ENCODE data around the gene TET3. TPM values are rescaled to one million over a fixed set of nuclear protein-coding genes. Genes with fewer than 3 reads are reported as not detected.

The TET3 gene
- total RNA-seq, 2 experiments from 2014 or later: 15.5 to 16.4 TPM

DNA sequence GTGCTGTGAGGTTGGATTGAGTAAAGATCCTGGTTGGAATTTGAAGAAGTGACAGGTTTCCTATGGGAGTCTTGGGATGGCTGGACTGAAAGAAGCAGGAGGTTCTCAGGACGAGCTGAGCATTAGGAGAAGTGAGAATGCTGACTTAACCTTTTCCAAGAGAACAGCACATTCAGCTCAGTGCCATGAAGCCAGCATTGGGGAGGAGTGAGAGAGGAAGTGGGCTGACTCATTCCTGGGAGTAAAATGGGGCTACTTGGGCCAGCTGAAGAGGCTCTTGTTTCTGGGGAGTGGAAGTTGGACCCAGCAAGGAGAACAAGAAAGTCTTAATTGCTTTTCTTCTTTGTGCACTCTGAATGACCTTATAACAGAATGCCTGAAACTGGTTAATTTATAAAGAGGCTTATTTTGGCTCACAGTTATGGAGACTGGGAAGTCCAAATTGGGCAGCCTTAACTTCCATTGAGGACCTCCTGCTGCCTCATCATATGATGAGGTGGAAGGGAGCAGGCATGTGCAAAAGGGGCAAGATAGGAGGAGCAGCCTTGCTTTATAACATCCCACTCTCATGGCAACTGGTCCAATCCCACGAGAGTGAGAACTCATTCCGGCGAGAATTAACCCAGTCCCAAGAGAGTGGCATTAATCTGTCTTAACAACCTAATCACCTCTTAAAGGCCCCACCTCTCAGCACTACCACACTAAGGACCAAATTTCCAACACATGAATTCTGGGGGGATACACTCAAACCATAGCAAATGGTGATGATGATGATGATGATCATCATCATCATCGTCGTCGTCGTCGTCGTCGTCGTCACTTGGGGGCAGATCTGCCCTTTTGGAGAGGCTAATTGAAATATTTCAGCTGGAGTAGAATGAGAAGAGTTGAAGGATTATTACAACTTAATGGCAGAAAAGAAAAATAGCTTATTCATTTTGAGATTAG, 31.9 kb upstream of the TET3 start:
- peak overlapping the region; percentile 48 for H3K27ac Mint-ChIP-seq
- ChIA-PET CTCF (interaction anchor here (1.2 to 1.3 kb wide), 2 partner anchors 35 to 198 kb away, joined by 3 read pairs; no protein-coding TSS in a partner anchor), POLR2A (interaction anchor here (0.8 to 1.4 kb wide), 4 partner anchors 8 to 28 kb away, joined by 3 to 4 read pairs (median 3); no protein-coding TSS in a partner anchor)
- H3K4me3 Mint-ChIP-seq: no peak overlapping the region
- no peak for DNase-seq
- TF ChIP-seq, protein P1, sequence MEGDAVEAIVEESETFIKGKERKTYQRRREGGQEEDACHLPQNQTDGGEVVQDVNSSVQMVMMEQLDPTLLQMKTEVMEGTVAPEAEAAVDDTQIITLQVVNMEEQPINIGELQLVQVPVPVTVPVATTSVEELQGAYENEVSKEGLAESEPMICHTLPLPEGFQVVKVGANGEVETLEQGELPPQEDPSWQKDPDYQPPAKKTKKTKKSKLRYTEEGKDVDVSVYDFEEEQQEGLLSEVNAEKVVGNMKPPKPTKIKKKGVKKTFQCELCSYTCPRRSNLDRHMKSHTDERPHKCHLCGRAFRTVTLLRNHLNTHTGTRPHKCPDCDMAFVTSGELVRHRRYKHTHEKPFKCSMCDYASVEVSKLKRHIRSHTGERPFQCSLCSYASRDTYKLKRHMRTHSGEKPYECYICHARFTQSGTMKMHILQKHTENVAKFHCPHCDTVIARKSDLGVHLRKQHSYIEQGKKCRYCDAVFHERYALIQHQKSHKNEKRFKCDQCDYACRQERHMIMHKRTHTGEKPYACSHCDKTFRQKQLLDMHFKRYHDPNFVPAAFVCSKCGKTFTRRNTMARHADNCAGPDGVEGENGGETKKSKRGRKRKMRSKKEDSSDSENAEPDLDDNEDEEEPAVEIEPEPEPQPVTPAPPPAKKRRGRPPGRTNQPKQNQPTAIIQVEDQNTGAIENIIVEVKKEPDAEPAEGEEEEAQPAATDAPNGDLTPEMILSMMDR (IDR thresholded peaks at IDR 0.05): no peak
- H3K27me3 Mint-ChIP-seq: no peaks in the 10 kb centered on the region
- no peaks in the 10 kb centered on the region for H3K9me3 Mint-ChIP-seq
- H3K36me3 Mint-ChIP-seq (ENCODE audit: low read depth): peaks cover 65% of the 10 kb centered on the region
- ATAC-seq: no peak
- peaks cover 63% of the 10 kb centered on the region for H3K4me1 Mint-ChIP-seq (ENCODE audit: low read depth)
- intact Hi-C loops (cut with micrococcal nuclease): no loop called here

GRCh38 chr2:73956218-73956865, 28.4 kb upstream of the TET3 start:
- no peaks in the 10 kb centered on the region for H3K27me3 Mint-ChIP-seq
- POLR2A ChIA-PET: interaction anchor here (1.4 kb wide), 1 partner anchor 25 kb away, joined by 3 read pairs; no protein-coding TSS in a partner anchor
- DNase-seq (no peak), ATAC-seq (no peak)
- intact Hi-C loops (cut with micrococcal nuclease): no loop called here
- CTCF ChIA-PET: no interaction called here
- H3K9me3 Mint-ChIP-seq: no peaks in the 10 kb centered on the region
- peaks cover 40% of the 10 kb centered on the region for H3K4me1 Mint-ChIP-seq (ENCODE audit: low read depth)
- TF ChIP-seq, protein P1 (IDR thresholded peaks at IDR 0.05): no peak
- peaks cover 66% of the 10 kb centered on the region for H3K36me3 Mint-ChIP-seq (ENCODE audit: low read depth)
- H3K27ac Mint-ChIP-seq: peak overlapping the region; percentile 4
- H3K4me3 Mint-ChIP-seq: no peak overlapping the region

DNA sequence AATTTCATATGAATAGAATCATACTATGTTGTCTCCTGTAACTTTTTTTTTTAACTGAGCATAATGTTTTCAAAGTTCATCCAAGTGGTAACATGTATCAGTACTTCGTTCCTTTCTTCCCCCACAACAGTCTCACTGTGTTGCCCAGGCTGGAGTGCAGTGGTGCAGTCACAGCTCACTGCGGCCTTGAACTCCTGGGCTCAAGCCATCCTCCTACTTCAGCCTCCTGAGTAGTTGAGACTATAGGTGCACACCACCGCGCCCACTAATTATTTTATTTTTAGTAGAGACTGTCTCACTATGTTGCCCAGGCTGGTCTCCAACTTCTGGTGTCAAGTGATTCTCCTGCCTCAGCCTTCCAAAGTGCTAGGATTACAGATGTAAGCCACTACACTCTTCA, 23.4 kb upstream of the TET3 start:
- H3K4me1 Mint-ChIP-seq (ENCODE audit: low read depth): peaks cover 50% of the 10 kb centered on the region
- H3K4me3 Mint-ChIP-seq: no peak overlapping the region
- H3K27me3 Mint-ChIP-seq: no peaks in the 10 kb centered on the region
- TF ChIP-seq, protein P1 (IDR thresholded peaks at IDR 0.05): no peak
- DNase-seq (no peak), ATAC-seq (no peak)
- intact Hi-C loops (cut with micrococcal nuclease): no loop called here
- CTCF ChIA-PET: no interaction called here
- POLR2A ChIA-PET: no interaction called here
- H3K27ac Mint-ChIP-seq: no peak overlapping the region
- peaks cover 46% of the 10 kb centered on the region for H3K36me3 Mint-ChIP-seq (ENCODE audit: low read depth)
- peaks cover 10% of the 10 kb centered on the region for H3K9me3 Mint-ChIP-seq

- Mint-ChIP-seq H3K27ac (no peak overlapping the region), H3K9me3 (peaks cover 10% of the 10 kb centered on the region), H3K27me3 (no peaks in the 10 kb centered on the region), H3K36me3 (ENCODE audit: low read depth) (peaks cover 41% of the 10 kb centered on the region), H3K4me3 (no peak overlapping the region), H3K4me1 (ENCODE audit: low read depth) (peaks cover 47% of the 10 kb centered on the region)
- ChIA-PET POLR2A (interaction anchor here (2.1 kb wide), 1 partner anchor 16 kb away, joined by 5 read pairs; no protein-coding TSS in a partner anchor), CTCF (interaction anchor here (1.3 kb wide), 1 partner anchor 13 kb away, joined by 4 read pairs; no protein-coding TSS in a partner anchor)
- intact Hi-C loops (cut with micrococcal nuclease): no loop called here
- DNase-seq (no peak), ATAC-seq (no peak)
- TF ChIP-seq, protein P1 (IDR thresholded peaks at IDR 0.05): no peak
Observed at GRCh38 chr2:73961823-73962615, 22.7 kb upstream of the TET3 start.

All from activated CD8-positive, alpha-beta T cell treated with anti-CD3 and anti-CD28 coated beads for 36 hours (primary cell).